Measurements from ENCODE around the gene RUSC1.
"Not testable (repeated sequence)": the region's sequence is repeated elsewhere in the genome, so short reads cannot be mapped to it uniquely, and the experiment has no call there.

The RUSC1 gene, protein sequence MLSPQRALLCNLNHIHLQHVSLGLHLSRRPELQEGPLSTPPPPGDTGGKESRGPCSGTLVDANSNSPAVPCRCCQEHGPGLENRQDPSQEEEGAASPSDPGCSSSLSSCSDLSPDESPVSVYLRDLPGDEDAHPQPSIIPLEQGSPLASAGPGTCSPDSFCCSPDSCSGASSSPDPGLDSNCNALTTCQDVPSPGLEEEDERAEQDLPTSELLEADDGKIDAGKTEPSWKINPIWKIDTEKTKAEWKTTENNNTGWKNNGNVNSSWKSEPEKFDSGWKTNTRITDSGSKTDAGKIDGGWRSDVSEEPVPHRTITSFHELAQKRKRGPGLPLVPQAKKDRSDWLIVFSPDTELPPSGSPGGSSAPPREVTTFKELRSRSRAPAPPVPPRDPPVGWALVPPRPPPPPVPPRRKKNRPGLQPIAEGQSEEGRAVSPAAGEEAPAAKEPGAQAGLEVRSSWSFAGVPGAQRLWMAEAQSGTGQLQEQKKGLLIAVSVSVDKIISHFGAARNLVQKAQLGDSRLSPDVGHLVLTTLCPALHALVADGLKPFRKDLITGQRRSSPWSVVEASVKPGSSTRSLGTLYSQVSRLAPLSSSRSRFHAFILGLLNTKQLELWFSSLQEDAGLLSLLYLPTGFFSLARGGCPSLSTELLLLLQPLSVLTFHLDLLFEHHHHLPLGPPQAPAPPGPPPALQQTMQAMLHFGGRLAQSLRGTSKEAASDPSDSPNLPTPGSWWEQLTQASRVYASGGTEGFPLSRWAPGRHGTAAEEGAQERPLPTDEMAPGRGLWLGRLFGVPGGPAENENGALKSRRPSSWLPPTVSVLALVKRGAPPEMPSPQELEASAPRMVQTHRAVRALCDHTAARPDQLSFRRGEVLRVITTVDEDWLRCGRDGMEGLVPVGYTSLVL

DNA sequence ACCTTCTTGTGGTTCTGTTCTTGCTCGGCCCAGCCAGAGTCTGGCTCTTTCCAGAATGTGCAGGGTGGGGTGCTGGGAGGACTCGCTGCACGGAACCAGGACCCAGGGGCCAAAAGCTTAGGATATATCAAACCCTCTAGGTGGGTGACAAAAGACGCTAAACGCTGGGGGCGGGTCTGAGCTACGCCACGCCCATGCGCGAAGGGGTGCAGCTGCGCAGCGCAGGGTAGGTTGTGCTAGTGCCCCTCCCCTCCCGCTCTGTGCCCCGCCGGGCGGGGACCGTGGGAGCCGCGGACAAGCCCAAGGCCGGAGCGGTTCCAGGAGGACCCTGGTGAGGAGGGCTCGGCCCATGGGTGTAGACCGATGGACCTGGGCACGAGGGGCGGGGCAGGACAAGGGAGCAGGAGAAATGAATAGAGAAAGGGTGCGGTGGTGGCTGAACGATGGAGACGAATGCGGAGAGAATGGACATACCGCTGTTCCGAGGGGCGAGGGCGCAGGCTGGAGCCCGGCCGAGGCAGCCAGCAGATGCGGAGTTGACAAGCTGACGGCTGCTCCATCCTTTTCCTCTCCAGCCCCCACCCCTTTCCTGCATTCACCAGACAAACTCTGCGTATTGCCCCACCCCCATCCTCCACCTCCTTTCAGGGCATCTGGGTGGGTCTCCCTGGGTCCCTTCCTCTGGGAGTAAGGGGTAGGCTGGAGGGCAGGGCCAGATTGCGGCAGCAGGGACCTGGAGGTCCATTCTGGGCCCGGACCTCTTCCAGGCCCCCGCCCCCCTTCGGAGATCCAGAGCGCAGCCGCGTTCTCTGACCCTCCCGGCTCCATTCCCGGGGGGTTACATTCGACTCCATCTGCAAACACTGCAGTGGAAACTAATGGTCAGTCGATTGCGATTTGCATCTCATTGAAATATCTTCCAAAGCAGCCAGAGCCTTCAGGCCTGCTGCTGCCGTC, at the start of gene RUSC1:
Gene RUSC1, plus strand, starts transcription at position 234 of the 957 bp plus-strand sequence. CDS start 880 bp downstream, outside the sequence.
- no peak for DNase-seq (ENCODE audit: low read depth)

DNA sequence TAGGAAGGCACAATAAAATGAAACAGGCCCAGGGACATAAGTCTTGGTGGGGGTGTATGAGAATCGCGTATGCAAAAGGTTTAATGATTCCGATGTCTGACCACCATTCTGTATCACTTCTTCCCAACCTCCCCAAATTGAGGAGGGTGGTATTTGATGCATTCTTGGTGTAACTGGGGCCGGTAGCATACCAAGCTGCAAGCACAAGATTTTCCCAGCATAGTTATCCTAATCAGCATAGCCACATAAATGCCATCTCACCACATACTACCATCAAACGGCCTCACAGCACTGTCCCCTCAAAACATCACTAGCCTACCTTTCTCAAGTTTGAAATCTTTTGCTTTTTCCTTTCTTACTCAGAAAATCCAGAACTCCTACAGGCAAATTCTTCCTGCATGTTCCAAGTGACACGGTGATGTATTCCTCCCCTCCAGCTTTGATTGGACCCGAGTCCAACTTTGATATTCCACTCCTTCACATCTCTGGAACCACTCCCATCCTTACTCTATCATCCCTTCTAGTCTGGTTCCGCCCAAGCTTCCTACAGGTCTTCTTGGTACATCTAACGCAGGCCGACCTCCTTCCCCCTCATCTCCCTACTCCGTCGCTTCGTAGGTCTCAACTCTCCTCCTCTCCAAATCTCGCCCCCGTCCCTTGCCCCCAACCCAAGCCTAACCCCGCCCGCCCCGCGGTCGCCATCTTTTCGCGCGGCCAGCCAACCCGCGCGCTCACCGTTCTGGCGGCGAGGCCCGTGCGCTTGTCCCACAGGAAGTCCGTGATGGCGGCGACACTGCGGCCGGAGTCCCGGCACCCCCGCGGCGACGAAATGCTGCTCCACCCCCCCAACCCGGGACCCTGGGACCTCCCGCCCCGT, 48.0 kb upstream of the RUSC1 start:
- no peak for DNase-seq (ENCODE audit: low read depth)

DNA sequence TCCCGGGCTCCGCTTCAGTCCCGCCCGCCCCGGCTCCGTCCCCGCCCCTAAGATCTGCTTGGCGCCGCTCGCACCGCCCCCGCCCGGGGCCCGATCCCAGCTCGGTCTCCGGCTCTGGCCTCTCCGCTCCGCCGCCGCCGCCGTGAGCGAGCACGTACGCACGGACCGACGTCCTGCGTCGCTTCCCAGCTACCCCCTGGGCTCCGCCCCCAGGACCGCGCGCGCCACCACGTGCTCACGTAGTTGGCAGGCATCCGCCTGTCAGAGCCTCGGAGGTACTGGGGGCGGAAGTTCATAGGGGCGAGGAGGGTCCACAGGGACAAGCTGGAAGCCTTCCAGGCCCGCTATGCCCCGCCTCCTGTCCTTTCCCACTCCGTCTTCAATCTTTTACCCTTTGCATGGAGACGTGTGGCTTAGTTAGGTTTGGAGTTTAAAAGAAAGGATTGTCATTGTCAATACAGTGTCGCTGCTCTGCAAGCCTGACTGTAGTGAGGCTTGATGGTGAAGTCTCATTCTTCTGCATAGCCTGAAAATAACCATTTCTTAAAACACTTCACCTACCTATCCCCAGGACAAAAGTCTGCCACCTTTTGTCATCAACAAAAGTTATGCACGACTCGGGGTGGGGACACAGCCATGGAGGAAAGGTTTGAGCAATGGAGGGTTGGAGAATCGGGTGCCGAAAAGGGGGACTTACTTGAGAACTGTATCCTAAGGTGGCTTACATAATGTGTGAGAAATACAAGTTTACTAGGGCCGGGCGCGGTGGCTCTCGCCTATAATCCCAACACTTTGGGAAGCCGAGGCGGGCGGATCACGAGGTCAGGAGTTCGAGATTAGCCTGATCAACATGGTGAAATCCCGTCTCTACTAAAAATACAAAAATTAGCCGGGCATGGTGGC, 47.1 kb upstream of the RUSC1 start, which contains the start of gene CLK2:
Gene CLK2, minus strand, starts transcription at position 162 of the 903 bp plus-strand sequence. CDS start 2,527 bp downstream, outside the sequence.
- DNase-seq (ENCODE audit: low read depth) = no peak

DNA sequence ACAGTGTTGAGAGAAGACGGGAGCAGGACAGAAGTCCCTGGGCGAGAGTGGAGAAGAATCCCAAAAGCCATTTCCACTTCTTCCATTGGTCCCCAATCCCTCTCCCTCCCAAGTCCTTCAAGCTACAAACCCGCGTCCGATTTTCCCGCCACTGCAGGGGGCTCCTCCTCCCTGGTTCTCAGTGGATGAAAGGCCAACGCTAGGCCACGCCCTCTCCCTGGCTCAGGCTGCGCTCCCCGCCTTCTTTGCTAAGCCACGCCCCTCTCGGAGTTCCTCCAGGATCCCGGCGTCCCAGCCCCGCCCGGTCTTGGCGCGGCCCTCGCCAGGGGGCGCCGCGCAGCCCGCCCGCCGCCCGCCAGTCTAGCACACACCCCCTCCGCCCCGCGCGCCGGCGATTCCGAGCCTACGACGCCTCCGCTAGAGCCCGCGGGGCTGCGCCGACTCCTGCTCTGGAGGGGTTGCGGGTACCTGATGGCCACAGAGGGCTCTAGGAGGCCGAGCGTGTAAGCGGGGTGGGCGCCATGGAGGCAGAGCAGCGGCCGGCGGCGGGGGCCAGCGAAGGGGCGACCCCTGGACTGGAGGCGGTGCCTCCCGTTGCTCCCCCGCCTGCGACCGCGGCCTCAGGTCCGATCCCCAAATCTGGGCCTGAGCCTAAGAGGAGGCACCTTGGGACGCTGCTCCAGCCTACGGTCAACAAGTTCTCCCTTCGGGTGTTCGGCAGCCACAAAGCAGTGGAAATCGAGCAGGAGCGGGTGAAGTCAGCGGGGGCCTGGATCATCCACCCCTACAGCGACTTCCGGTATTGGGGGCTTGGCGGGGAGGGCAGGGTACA, 43.4 kb upstream of the RUSC1 start, which contains the start of gene HCN3:
Gene HCN3, plus strand, starts transcription at position 394 of the 832 bp plus-strand sequence. Its CDS starts 128 bp downstream, at position 522.
- DNase-seq (ENCODE audit: low read depth) = peak; percentile 68

DNA sequence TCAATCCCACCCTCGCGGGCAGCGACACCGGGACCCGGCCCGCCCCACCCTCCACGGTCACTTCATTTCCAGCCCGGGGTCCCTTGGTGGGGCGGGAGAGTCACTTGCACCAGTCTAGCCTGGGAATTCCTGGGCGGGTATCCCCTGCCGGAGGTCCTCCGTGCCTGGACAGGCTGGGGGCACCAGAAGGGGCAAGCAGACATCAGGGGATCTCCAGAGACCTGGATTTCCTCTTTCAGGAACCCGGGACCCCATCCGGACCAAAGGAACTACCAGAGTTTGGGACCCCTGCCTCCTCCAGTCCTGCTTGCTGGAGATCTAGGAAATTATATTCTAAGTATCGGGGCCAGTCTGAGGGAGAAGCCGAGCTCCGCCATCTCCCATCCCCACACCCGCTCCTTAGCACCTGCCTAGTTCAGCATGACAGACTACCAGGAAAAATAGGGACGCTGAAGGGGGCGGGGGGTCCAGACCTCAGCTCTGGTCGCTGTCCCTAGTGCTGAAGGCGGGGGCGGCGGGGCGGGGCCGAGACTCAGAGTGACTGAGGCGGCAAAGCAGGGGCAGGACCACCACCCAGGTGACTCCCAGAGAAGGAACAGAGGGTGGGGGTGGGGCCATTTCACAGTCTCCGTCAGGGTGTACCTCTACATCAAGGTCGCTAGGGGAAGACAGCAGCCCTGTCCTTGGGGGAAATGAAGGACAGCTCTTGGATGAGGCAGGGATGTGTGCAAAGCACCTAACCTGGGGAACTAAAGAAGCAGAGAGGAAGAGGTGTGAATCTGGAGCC, 42.6 kb upstream of the RUSC1 start:
- no peak for DNase-seq (ENCODE audit: low read depth)

DNA sequence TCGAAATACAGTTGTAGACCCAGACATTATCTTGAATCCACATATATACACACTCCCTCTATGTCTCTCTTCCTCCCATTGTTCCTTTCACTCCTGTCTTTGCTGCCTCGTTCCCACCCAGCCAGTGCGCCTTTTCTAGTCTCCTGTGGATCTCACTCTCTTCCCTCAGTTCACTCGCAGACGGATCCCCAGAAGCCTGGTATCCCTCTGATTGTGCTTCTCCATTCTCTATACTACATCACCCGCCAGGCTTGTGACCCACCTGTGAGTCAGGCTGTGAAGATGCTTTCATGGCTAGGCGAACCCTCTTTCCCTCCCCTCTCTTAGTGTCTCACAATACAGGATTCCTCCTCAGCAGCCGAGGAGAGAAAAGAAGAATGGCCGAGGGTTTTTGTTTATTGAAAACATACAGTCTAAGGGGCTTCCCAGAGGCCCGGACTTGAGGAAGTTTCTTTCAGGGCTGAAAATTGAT, 42.0 kb upstream of the RUSC1 start:
- DNase-seq (ENCODE audit: low read depth) = no peak

DNA sequence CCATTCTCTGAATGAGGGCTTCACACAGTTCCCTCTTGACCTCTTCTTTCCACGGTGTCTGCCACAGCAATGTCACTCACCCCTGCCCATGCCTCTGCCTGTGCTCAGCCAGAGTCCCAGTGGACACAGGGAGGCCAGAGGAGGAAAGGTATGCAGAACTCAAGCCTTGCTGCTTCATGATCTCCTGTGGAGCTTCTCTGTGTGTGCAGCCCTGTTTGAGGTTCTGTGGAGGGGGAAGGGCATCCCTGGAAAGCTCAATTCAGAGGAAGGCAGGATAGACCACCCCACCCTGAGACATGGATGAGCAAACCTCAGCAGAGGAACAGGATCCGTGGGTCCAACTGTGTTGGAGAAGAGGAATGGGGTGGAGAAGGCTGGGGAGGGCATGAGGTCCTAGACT, 41.4 kb upstream of the RUSC1 start:
- DNase-seq (ENCODE audit: low read depth) = no peak

DNA sequence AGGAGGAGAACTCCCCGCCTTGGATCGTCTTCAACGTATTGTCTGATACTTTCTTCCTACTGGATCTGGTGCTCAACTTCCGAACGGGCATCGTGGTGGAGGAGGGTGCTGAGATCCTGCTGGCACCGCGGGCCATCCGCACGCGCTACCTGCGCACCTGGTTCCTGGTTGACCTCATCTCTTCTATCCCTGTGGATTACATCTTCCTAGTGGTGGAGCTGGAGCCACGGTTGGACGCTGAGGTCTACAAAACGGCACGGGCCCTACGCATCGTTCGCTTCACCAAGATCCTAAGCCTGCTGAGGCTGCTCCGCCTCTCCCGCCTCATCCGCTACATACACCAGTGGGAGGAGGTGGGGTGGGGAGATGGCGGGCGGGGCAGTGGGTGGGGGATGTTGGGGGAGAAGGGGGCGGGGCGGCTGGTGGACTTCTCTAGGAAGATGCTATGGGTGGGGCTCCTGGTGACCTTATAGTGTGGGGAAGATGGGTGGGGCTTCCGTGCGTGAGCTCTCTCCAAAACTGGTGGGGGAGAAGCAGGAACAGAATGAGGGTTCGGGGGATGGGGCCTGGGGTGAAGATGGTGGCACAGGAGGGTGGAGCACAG, 38.1 kb upstream of the RUSC1 start:
- DNase-seq (ENCODE audit: low read depth) = no peak

DNA sequence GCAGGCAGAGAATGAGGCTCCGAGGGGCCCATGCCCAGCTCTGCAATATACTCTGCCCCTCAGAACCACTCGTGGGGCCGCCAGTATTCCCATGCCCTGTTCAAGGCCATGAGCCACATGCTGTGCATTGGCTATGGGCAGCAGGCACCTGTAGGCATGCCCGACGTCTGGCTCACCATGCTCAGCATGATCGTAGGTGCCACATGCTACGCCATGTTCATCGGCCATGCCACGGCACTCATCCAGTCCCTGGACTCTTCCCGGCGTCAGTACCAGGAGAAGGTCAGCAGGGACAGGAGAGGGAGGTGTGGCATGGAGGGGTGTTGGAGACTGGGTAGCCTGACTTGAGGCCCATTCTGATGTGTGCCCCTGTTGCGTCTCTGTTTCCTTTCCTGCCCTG, 36.2 kb upstream of the RUSC1 start:
- DNase-seq (ENCODE audit: low read depth) = no peak

DNA sequence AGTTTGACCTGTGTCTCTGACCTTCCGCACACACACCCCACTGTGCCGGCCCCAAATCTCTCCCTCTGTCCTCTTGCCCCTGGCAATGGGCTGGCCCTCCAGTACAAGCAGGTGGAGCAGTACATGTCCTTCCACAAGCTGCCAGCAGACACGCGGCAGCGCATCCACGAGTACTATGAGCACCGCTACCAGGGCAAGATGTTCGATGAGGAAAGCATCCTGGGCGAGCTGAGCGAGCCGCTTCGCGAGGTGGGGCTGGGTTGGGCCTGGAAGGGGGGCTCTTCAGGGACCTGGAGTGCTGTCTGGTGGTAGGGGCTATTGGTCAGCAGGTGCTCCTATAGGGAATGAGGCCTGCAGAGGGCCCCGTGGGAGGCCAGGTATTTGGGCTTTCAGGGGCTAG, 35.6 kb upstream of the RUSC1 start:
- no peak for DNase-seq (ENCODE audit: low read depth)

DNA sequence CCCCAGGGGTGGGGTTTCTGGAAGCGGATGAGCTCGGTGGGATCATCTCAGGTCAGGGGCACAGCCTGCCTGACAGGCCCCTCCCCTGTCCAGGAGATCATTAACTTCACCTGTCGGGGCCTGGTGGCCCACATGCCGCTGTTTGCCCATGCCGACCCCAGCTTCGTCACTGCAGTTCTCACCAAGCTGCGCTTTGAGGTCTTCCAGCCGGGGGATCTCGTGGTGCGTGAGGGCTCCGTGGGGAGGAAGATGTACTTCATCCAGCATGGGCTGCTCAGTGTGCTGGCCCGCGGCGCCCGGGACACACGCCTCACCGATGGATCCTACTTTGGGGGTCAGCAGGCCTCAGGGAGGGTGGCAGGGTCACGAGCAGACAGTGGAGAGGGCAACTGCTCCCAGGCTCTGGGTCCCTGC, 35.1 kb upstream of the RUSC1 start:
- no peak for DNase-seq (ENCODE audit: low read depth)

DNA sequence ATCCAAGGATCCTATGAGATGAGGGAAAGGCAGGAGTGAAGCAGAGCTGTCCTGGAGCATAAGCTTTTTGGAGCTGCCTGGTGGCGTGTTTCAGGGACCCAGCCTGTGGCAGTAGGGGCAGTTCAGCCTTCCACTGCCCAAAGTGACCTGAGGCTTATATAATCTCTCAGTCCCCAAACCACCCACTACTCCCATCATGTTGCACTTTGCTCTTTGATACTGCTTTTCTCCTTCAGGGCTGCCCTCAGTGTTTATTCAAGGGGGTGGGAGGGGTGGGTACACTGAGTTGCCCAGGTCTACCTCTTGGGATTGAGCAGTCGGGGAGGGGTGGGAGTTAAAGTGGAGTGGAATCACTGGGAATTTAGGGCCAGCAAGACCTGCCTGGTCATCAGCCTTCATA, 34.1 kb upstream of the RUSC1 start:
- no peak for DNase-seq (ENCODE audit: low read depth)

DNA sequence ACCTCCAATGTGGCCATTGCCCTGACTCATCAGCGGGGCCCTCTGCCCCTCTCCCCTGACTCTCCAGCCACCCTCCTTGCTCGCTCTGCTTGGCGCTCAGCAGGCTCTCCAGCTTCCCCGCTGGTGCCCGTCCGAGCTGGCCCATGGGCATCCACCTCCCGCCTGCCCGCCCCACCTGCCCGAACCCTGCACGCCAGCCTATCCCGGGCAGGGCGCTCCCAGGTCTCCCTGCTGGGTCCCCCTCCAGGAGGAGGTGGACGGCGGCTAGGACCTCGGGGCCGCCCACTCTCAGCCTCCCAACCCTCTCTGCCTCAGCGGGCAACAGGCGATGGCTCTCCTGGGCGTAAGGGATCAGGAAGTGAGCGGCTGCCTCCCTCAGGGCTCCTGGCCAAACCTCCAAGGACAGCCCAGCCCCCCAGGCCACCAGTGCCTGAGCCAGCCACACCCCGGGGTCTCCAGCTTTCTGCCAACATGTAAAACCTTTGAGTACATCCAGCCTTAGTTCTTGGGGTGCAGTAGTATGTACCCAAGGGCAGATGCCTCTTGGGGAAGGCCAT, 32.6 kb upstream of the RUSC1 start:
- DNase-seq (ENCODE audit: low read depth) = no peak

DNA sequence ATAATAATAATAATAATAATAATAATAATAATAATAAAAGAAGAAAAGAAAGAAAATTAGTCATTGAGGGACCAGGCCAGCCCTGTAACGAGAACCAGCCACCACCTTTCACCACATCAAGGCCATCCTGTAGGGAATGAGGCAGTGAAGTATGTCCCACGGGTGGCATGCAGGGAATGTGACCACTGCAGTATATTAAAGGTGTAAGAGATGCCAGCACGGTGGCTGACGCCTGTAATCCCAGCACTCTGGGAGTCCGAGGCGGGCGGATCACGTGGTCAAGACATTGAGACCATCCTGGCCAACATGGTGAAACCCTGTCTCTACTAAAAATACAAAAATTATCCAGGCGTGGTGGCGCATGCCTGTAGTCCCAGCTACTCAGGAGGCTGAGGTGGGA, 29.7 kb upstream of the RUSC1 start:
- not testable (repeated sequence) for DNase-seq (ENCODE audit: low read depth)

DNA sequence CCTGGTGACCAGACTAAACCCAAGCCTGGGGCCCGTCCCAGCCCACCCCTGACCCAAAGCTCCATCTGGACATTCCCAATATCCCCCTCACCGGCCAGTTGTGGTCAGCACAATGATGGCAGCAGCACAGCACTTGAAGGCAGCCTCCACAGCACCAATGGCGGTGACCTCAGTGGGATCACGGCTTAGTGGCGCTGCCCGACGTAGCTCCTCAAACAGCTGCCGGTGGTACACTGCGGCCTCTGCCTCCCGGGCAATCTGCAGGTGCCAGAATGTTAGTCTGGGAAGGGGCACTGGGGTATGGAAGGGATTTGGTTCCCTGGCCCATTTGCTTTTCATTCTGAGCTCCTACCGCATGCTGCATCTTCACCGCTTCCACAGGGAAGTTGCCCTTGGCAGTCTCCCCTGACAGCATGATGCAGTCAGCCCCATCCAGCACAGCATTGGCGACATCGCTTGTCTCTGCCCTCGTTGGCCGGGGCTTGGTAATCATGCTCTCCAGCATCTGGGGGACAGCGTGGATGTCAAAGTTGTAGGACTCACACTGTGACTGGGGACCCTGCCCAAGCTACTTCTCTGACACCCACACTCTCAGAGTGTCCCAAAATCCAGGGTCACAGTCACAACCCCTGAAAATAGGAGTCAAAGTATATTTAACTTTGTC, 27.5 kb upstream of the RUSC1 start:
- no peak for DNase-seq (ENCODE audit: low read depth)

DNA sequence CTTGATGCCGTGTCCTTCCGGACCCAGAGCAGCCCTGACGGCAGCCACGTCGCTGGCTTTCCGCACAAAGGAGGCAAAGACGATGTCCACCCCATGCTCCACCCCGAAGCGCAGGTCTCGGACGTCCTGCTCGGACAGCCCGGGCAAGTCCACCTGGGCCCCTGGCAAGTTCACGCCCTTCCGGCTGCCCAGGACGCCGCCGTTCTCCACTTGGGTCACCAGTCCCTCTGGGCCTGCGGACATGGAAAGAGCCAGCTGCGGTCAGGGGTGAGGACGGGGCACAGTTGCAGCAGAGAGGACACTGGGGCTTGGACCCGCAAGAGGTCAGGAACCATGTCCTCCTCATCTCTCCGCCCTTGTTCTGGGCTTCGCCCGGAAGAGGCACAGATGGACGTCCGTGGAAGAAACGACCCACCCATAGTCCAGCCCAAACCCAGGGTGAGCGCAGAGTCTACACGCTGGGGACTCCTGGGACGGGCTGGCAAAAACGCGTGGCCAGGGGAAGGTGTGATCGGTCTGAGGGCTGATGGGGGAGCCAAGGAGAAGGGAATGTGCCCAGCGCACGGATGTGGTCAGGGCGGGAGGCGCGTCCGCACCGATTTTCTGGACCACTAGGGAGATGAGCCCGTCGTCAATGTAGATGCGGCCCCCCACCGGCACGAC, 26.0 kb upstream of the RUSC1 start:
- no peak for DNase-seq (ENCODE audit: low read depth)
